Naive thymus-derived CD4-positive, alpha-beta T cell (primary cell): Measurements from ENCODE around the gene GRK5. TPM values are rescaled to one million over a fixed set of nuclear protein-coding genes. Genes with fewer than 3 reads are reported as not detected.

Source experiments
- ATAC-seq: fragments of 150-1000 bp; cut with Tn5 transposase; 2 replicates; pipeline ENCODE4 v1.10.0; 2021; ENCODE audit warnings: mild to moderate bottlenecking, moderate library complexity
- CTCF ChIA-PET: fragments of 350-600 bp; sonication (Branson Sonifier 250); formaldehyde crosslinking; loops from one replicate; lab custom pipeline; 2021; ENCODE audit warnings: antibody characterized with exemption; lab: Charles Lee
- POLR2A ChIA-PET: fragments of 350-600 bp; sonication (Branson Sonifier 250); formaldehyde crosslinking; loops from one replicate; lab custom pipeline; 2021; ENCODE audit warnings: antibody characterized with exemption, inconsistent platforms; lab: Charles Lee
- DNase-seq, 9 donors: peaks; one replicate each; pipeline versions ENCODE4 v3.0.0 to v3.0.0-alpha.2; 2020 to 2022; ENCODE audit warnings: mixed read lengths in 1 of 9
- H3K27ac ChIP-seq: one replicate; pipeline ENCODE4 v1.7.0; 2013; ENCODE audit warnings: mild to moderate bottlenecking, low read depth, low read length, moderate library complexity
- H3K27me3 ChIP-seq, 2 donors: one replicate each; pipeline ENCODE4 v1.7.0; 2013; ENCODE audit warnings: low read length in 2 of 2, mild to moderate bottlenecking in 2 of 2, moderate library complexity in 2 of 2; ENCODE audit not compliant: control insufficient read depth in 2 of 2, insufficient read depth in 2 of 2
- H3K36me3 ChIP-seq, 3 experiments: 1 replicate in 2 of 3; 2 replicates in 1 of 3; pipeline ENCODE4 v1.7.0; 2013; ENCODE audit warnings: low read length in 3 of 3, mild to moderate bottlenecking in 3 of 3, moderate library complexity in 1 of 3; ENCODE audit not compliant: insufficient read depth in 3 of 3, control insufficient read depth in 2 of 3
- H3K4me1 ChIP-seq, 2 donors: one replicate each; pipeline ENCODE4 v1.7.0; 2013; ENCODE audit warnings: low read length in 2 of 2, mild to moderate bottlenecking in 2 of 2, moderate library complexity in 1 of 2; ENCODE audit not compliant: control insufficient read depth in 2 of 2, insufficient read depth in 2 of 2
- H3K4me3 ChIP-seq: 2 replicates; pipeline ENCODE4 v1.7.0; 2013; ENCODE audit warnings: mild to moderate bottlenecking, low read length
- H3K9me3 ChIP-seq, 3 experiments: 1 replicate in 2 of 3; 2 replicates in 1 of 3; pipeline ENCODE4 v1.7.0; 2013; ENCODE audit warnings: low read length in 3 of 3; ENCODE audit not compliant: control insufficient read depth in 2 of 3
- H3K27ac Mint-ChIP-seq, 9 donors: one replicate each; pipeline ENCODE4 v1.8.0; 2020 to 2022; ENCODE audit warnings: mixed read lengths in 9 of 9, mild to moderate bottlenecking in 8 of 9, moderate library complexity in 5 of 9, inconsistent platforms in 2 of 9
- H3K27me3 Mint-ChIP-seq, 5 donors: one replicate each; pipeline ENCODE4 v1.8.0; 2021 to 2022; ENCODE audit warnings: mixed read lengths in 5 of 5, mild to moderate bottlenecking in 1 of 5
- H3K36me3 Mint-ChIP-seq, 5 donors: one replicate each; pipeline ENCODE4 v1.8.0; 2020 to 2022; ENCODE audit warnings: mixed read lengths in 5 of 5, mild to moderate bottlenecking in 3 of 5, inconsistent platforms in 1 of 5
- H3K4me1 Mint-ChIP-seq, 7 donors: one replicate each; pipeline ENCODE4 v1.8.0; 2020 to 2022; ENCODE audit warnings: mixed read lengths in 7 of 7, mild to moderate bottlenecking in 3 of 7, inconsistent platforms in 1 of 7
- H3K4me3 Mint-ChIP-seq, 10 donors: one replicate each; pipeline ENCODE4 v1.8.0; 2020 to 2022; ENCODE audit warnings: mild to moderate bottlenecking in 10 of 10, mixed read lengths in 10 of 10, moderate library complexity in 6 of 10, inconsistent platforms in 2 of 10
- H3K9me3 Mint-ChIP-seq, 11 donors: one replicate each; pipeline ENCODE4 v1.8.0; 2020 to 2022; ENCODE audit warnings: mixed read lengths in 11 of 11, mild to moderate bottlenecking in 4 of 11, inconsistent platforms in 1 of 11, moderate library complexity in 1 of 11
- intact Hi-C, 2 donors: fragments of 100-400 bp; cut with micrococcal nuclease; formaldehyde crosslinking; loops; one replicate each; pipeline ENCODE4 v1.15.1; 2023
- polyA plus RNA-seq, 2 donors: library from polyadenylated mRNA; unstranded; fragments of 300-500 nt; fragmentation: Illumina TruSeq; gene quantifications; one replicate each; pipeline ENCODE4 v1.2.3, GENCODE V29; 2021
- total RNA-seq, 6 experiments: library from RNA in 5 of 6; stranded (reverse) in 5 of 6; gene quantifications; 1 replicate in 5 of 6; 2 replicates in 1 of 6; pipeline ENCODE4 v1.2.3 and lab custom pipeline; 2021 to 2026

The GRK5 gene
- total and polyA plus RNA-seq, 7 experiments from 2014 or later, result 16.4 to 45.2 (median 30.3) TPM

- Mint-ChIP-seq H3K27me3 (no peaks in the 10 kb centered on the region), H3K9me3 (no peaks in the 10 kb centered on the region), H3K4me1 (peaks cover 11 to 23% (median 17%) of the 10 kb centered on the region in 7 donors), H3K36me3 (peaks cover 0 to 9% (median 4%) of the 10 kb centered on the region in 5 donors), H3K27ac (peak overlapping the region in 3 of 9 donors; percentile 6 to 81 (median 38)), H3K4me3 (peak overlapping the region in 1 of 10 donors; percentile 60)
- Histone ChIP-seq H3K27ac (no peak overlapping the region), H3K4me1 (no peaks in the 10 kb centered on the region), H3K36me3 (peaks cover 0 to 49% (median 5%) of the 10 kb centered on the region in 3 experiments), H3K4me3 (no peak overlapping the region), H3K9me3 (no peaks in the 10 kb centered on the region), H3K27me3 (no peaks in the 10 kb centered on the region)
- DNase-seq (peak in 1 of 9 donors; percentile 15), ATAC-seq (no peak)
- CTCF ChIA-PET, result interaction anchor here (0.6 to 4.2 kb wide), 17 partner anchors 12 to 282 kb away, joined by 3 to 38 read pairs (median 5); partner anchors contain the start of genes GRK5 and RGS10
- POLR2A ChIA-PET, result interaction anchor here (0.6 to 2.3 kb wide), 2 partner anchors 98 to 341 kb away, joined by 3 to 15 read pairs; partner anchors contain the start of genes DENND10 and RGS10
- intact Hi-C loops, result loop anchor here (1.0 to 2.0 kb wide), 9 partner anchors 44 to 414 kb away; partner anchors contain the start of gene GRK5 (in 1 of the 2)
Observed at GRCh38 chr10:119444866-119445265, 237.5 kb downstream of the GRK5 start.

GRCh38 chr10:119445311-119445934, 238.1 kb downstream of the GRK5 start:
- DNase-seq, result peak; percentile 64 to 89 (median 76)
- Histone ChIP-seq H3K27ac (no peak overlapping the region), H3K9me3 (no peaks in the 10 kb centered on the region), H3K4me3 (no peak overlapping the region), H3K36me3 (peaks cover 0 to 51% (median 5%) of the 10 kb centered on the region in 3 experiments), H3K27me3 (no peaks in the 10 kb centered on the region), H3K4me1 (no peaks in the 10 kb centered on the region)
- Mint-ChIP-seq H3K27me3 (no peaks in the 10 kb centered on the region), H3K9me3 (no peaks in the 10 kb centered on the region), H3K4me3 (peak overlapping the region in 1 of 10 donors; percentile 60), H3K27ac (peak overlapping the region in 8 of 9 donors; percentile 6 to 81 (median 52)), H3K36me3 (peaks cover 0 to 11% (median 8%) of the 10 kb centered on the region in 5 donors), H3K4me1 (peaks cover 12 to 23% (median 17%) of the 10 kb centered on the region in 7 donors)
- intact Hi-C loops, result loop anchor here (1.0 to 2.0 kb wide), 9 partner anchors 44 to 414 kb away; partner anchors contain the start of gene GRK5 (in 1 of the 2)
- CTCF ChIA-PET, result interaction anchor here (0.6 to 4.2 kb wide), 19 partner anchors 12 to 245 kb away, joined by 3 to 38 read pairs (median 5); partner anchors contain the start of genes GRK5 and RGS10
- peak; percentile 85 for ATAC-seq
- POLR2A ChIA-PET, result interaction anchor here (2.3 kb wide), 1 partner anchor 97 kb away, joined by 15 read pairs; the partner anchor contains the start of gene RGS10

GRCh38 chr10:119445935-119446317, 238.6 kb downstream of the GRK5 start:
- Histone ChIP-seq H3K9me3 (no peaks in the 10 kb centered on the region), H3K36me3 (peaks cover 0 to 53% (median 5%) of the 10 kb centered on the region in 3 experiments), H3K4me1 (no peaks in the 10 kb centered on the region), H3K4me3 (no peak overlapping the region), H3K27me3 (no peaks in the 10 kb centered on the region), H3K27ac (no peak overlapping the region)
- ATAC-seq, result no peak
- no peaks in the 10 kb centered on the region for H3K27me3 Mint-ChIP-seq
- no peak for DNase-seq
- peaks cover 12 to 23% (median 17%) of the 10 kb centered on the region in 7 donors for H3K4me1 Mint-ChIP-seq
- peak overlapping the region in 6 of 9 donors; percentile 36 to 65 (median 52) for H3K27ac Mint-ChIP-seq
- CTCF ChIA-PET, result interaction anchor here (0.8 to 4.2 kb wide), 13 partner anchors 17 to 246 kb away, joined by 3 to 38 read pairs (median 5); partner anchors contain the start of gene GRK5
- no peak overlapping the region for H3K4me3 Mint-ChIP-seq
- POLR2A ChIA-PET, result interaction anchor here (2.3 kb wide), 1 partner anchor 97 kb away, joined by 15 read pairs; the partner anchor contains the start of gene RGS10
- H3K9me3 Mint-ChIP-seq, result no peaks in the 10 kb centered on the region
- H3K36me3 Mint-ChIP-seq, result peaks cover 0 to 11% (median 8%) of the 10 kb centered on the region in 5 donors
- intact Hi-C loops, result loop anchor here (1.0 to 2.0 kb wide), 9 partner anchors 43 to 413 kb away; partner anchors contain the start of gene GRK5 (in 1 of the 2)

- Histone ChIP-seq H3K36me3 (peaks cover 0 to 58% (median 5%) of the 10 kb centered on the region in 3 experiments), H3K4me1 (no peaks in the 10 kb centered on the region), H3K27me3 (no peaks in the 10 kb centered on the region), H3K27ac (no peak overlapping the region), H3K4me3 (no peak overlapping the region), H3K9me3 (no peaks in the 10 kb centered on the region)
- ChIA-PET POLR2A (interaction anchor here (2.3 kb wide), 1 partner anchor 96 kb away, joined by 15 read pairs; the partner anchor contains the start of gene RGS10), CTCF (interaction anchor here (0.8 to 4.2 kb wide), 8 partner anchors 18 to 247 kb away, joined by 3 to 38 read pairs (median 5); partner anchors contain the start of gene GRK5)
- H3K4me1 Mint-ChIP-seq, result peaks cover 12 to 23% (median 17%) of the 10 kb centered on the region in 7 donors
- H3K4me3 Mint-ChIP-seq, result no peak overlapping the region
- H3K36me3 Mint-ChIP-seq, result peaks cover 0 to 11% (median 6%) of the 10 kb centered on the region in 5 donors
- no peak for DNase-seq
- no peaks in the 10 kb centered on the region for H3K9me3 Mint-ChIP-seq
- no peaks in the 10 kb centered on the region for H3K27me3 Mint-ChIP-seq
- H3K27ac Mint-ChIP-seq, result peak overlapping the region in 1 of 9 donors; percentile 66
- intact Hi-C loops, result no loop called here
- no peak for ATAC-seq
Observed at GRCh38 chr10:119446441-119447277, 239.3 kb downstream of the GRK5 start.

GRCh38 chr10:119447421-119447820, 240.1 kb downstream of the GRK5 start:
- H3K27me3 Mint-ChIP-seq, result no peaks in the 10 kb centered on the region
- peaks cover 12 to 22% (median 17%) of the 10 kb centered on the region in 7 donors for H3K4me1 Mint-ChIP-seq
- ChIA-PET POLR2A (no interaction called here), CTCF (interaction anchor here (0.7 to 1.6 kb wide), 3 partner anchors 8 to 241 kb away, joined by 3 to 5 read pairs (median 4); no protein-coding TSS in a partner anchor)
- Histone ChIP-seq H3K27me3 (no peaks in the 10 kb centered on the region), H3K27ac (no peak overlapping the region), H3K9me3 (no peaks in the 10 kb centered on the region), H3K4me1 (no peaks in the 10 kb centered on the region), H3K36me3 (peaks cover 0 to 65% (median 5%) of the 10 kb centered on the region in 3 experiments), H3K4me3 (no peak overlapping the region)
- H3K9me3 Mint-ChIP-seq, result no peaks in the 10 kb centered on the region
- H3K36me3 Mint-ChIP-seq, result peaks cover 0 to 11% (median 6%) of the 10 kb centered on the region in 5 donors
- ATAC-seq, result no peak
- intact Hi-C loops, result no loop called here
- peak overlapping the region in 2 of 9 donors; percentile 10 to 66 for H3K27ac Mint-ChIP-seq
- H3K4me3 Mint-ChIP-seq, result no peak overlapping the region
- no peak for DNase-seq
